Measurements from ENCODE around the gene NRGN.

Gene NRGN
- total RNA-seq, result 1.3 to 21.4 (median 5.3) reads per million in 18 experiments

GRCh38 chr11:124739479-124740276 lies at the start of gene NRGN:
Gene NRGN (plus strand): TSS chr11:124739942. CDS start chr11:124740085, 143 bp downstream.
- peak; percentile 79 to 81 for DNase-seq

GRCh38 chr11:124693142-124693541 lies 46.6 kb upstream of the NRGN start:
- no peak for DNase-seq

GRCh38 chr11:124699547-124699946 lies 40.2 kb upstream of the NRGN start:
- no peak for DNase-seq

- no peak for DNase-seq
Measured at GRCh38 chr11:124700028-124700427, 39.7 kb upstream of the NRGN start.

- DNase-seq, result no peak
Measured at GRCh38 chr11:124707829-124708228, 31.9 kb upstream of the NRGN start.

GRCh38 chr11:124712392-124712791 lies 27.4 kb upstream of the NRGN start:
- DNase-seq, result no peak

GRCh38 chr11:124716591-124716990 lies 23.2 kb upstream of the NRGN start:
- no peak for DNase-seq

GRCh38 chr11:124717421-124717785 lies 22.3 kb upstream of the NRGN start:
- no peak for DNase-seq

- no peak for DNase-seq
Measured at GRCh38 chr11:124717786-124718651, 21.7 kb upstream of the NRGN start.

- DNase-seq, result no peak
Measured at GRCh38 chr11:124718801-124719200, 20.9 kb upstream of the NRGN start.

- DNase-seq, result no peak
Measured at GRCh38 chr11:124719534-124719933, 20.2 kb upstream of the NRGN start.

- no peak for DNase-seq
Measured at GRCh38 chr11:124722176-124722575, 17.6 kb upstream of the NRGN start.

GRCh38 chr11:124724979-124725718 lies 14.6 kb upstream of the NRGN start:
- DNase-seq, result no peak

- peak; percentile 20 for DNase-seq
Measured at GRCh38 chr11:124725719-124726105, 14.0 kb upstream of the NRGN start.

GRCh38 chr11:124727474-124727873 lies 12.3 kb upstream of the NRGN start:
- no peak for DNase-seq

GRCh38 chr11:124728134-124728533 lies 11.6 kb upstream of the NRGN start:
- no peak for DNase-seq

GRCh38 chr11:124729571-124729970 lies 10.2 kb upstream of the NRGN start:
- DNase-seq, result peak in 1 of 2 donors; percentile 54

GRCh38 chr11:124732230-124732629 lies 7.5 kb upstream of the NRGN start:
- DNase-seq, result peak; percentile 68 to 93

GRCh38 chr11:124736736-124737135 lies 3.0 kb upstream of the NRGN start:
- DNase-seq, result peak; percentile 67 to 74

GRCh38 chr11:124737638-124738305 lies 2.0 kb upstream of the NRGN start:
- DNase-seq, result peak in 1 of 2 donors; percentile 44

GRCh38 chr11:124738713-124739478 lies 846 bp upstream of the NRGN start:
- no peak for DNase-seq

Measured in inflammatory macrophage (primary cell).